Left lung (tissue), 10 donors: ENCODE data around the gene DENND1B. TPM values are rescaled to one million over a fixed set of nuclear protein-coding genes. Genes with fewer than 3 reads are reported as not detected.

ENCODE experiments used
- ATAC-seq: fragments of 200-7000 bp; cut with Tn5 transposase; one replicate; pipeline ENCODE4 v1.9.1; 2020; ENCODE audit warnings: moderate library complexity
- DNase-seq, 4 donors: peaks; one replicate each; pipeline ENCODE4 v3.0.0-alpha.2; 2013 to 2020
- H3K27ac ChIP-seq, 2 donors: fragments of 200-600 bp; sonication (generic) in 1 of 2; one replicate each; pipeline versions ENCODE4 v1.5.0 to v1.8.0; 2020 to 2021
- H3K27me3 ChIP-seq, 2 donors: fragments of 200-600 bp; sonication (generic) in 1 of 2; one replicate each; pipeline versions ENCODE4 v1.5.0 to v1.8.0; 2020 to 2021
- H3K36me3 ChIP-seq, 2 donors: fragments of 200-600 bp; sonication (generic) in 1 of 2; one replicate each; pipeline versions ENCODE4 v1.5.0 to v1.8.0; 2020 to 2021
- H3K4me1 ChIP-seq, 2 donors: fragments of 200-600 bp; one replicate each; pipeline ENCODE4 v1.8.0; 2021
- H3K4me3 ChIP-seq, 2 donors: fragments of 200-600 bp; sonication (generic) in 1 of 2; one replicate each; pipeline versions ENCODE4 v1.5.0 to v1.8.0; 2020 to 2021; ENCODE audit warnings: mild to moderate bottlenecking in 1 of 2
- H3K9me3 ChIP-seq, 2 donors: fragments of 200-600 bp; sonication (generic) in 1 of 2; one replicate each; pipeline versions ENCODE4 v1.5.0 to v1.8.0; 2020 to 2021
- CTCF ChIP-seq, 2 donors: fragments of 200-600 bp; sonication (generic) in 1 of 2; IDR thresholded peaks; one replicate each; pipeline versions ENCODE4 v1.5.0 to v1.8.0; 2021; ENCODE audit warnings: antibody characterized with exemption in 2 of 2
- intact Hi-C, 2 donors: fragments of 100-400 bp; cut with DNase I; formaldehyde crosslinking; loops; one replicate each; pipeline versions ENCODE4 v1.11.2 to v1.14.2; 2022
- polyA plus RNA-seq, 6 donors: library from polyadenylated mRNA; unstranded; fragments of 120-200 nt; gene quantifications; one replicate each; pipeline ENCODE4 v1.2.1, GENCODE V29; 2013; ENCODE audit not compliant: insufficient read length in 6 of 6
- total RNA-seq, 2 donors: library from RNA; stranded (reverse); fragmentation: NEBNext Ultra II Directional; extraction: Animal tissue kit (Norgen Biotek cat#: 25700); gene quantifications; one replicate each; pipeline ENCODE4 v1.2.1, GENCODE V29; 2021
- donor health status: DM: no; HTN: yes; CAD: no.
- donor health status: DM: no; HTN: no; CAD: no.

Gene DENND1B
- total and polyA plus RNA-seq, 8 donors: 12.5 to 17.2 (median 13.4) TPM

DNA sequence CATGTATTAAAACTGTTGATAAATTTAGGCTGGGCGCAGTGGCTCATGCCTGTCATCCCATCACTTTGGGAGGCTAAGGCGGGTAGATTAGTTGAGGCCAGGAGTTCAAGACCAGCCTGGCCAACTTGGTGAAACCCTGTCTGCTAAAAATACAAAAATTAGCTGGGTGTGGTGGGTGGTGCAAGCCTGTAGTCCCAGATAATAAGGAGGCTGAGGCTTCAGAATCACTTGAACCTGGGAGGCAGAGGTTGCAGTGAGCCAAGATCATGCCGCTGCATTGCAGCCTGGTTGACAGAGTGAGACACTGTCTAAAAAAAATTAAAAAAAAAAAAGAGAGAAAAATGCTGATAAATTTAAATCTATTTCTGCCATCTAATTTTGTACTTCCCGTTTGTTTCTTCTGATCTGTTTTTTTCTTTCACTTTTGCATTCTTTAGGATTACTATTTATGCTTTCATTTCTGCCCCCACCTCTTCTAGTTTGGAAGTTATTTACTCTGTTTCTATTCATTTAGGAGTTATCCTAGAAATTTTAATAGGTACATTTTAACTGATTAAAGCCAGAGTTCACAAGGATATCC is 3.2 kb upstream of the DENND1B start:
- Histone ChIP-seq H3K36me3 (no peaks in the 10 kb centered on the region), H3K4me1 (peaks cover 6 to 31% of the 10 kb centered on the region in 2 donors), H3K27me3 (no peaks in the 10 kb centered on the region), H3K27ac (no peak overlapping the region), H3K9me3 (no peaks in the 10 kb centered on the region), H3K4me3 (no peak overlapping the region)
- no peak for TF ChIP-seq CTCF (IDR thresholded peaks at IDR 0.05)
- intact Hi-C loops: no loop called here
- no peak for ATAC-seq
- no peak for DNase-seq

GRCh38 chr1:197776351-197777105 is 1.2 kb upstream of the DENND1B start:
- Histone ChIP-seq H3K9me3 (no peaks in the 10 kb centered on the region), H3K4me1 (peaks cover 6 to 50% of the 10 kb centered on the region in 2 donors), H3K27ac (peak overlapping the region; percentile 92 to 94), H3K27me3 (no peaks in the 10 kb centered on the region), H3K4me3 (no peak overlapping the region), H3K36me3 (no peaks in the 10 kb centered on the region)
- DNase-seq: no peak
- intact Hi-C loops: no loop called here
- peak; percentile 6 for ATAC-seq
- TF ChIP-seq CTCF (IDR thresholded peaks at IDR 0.05): no peak

DNA sequence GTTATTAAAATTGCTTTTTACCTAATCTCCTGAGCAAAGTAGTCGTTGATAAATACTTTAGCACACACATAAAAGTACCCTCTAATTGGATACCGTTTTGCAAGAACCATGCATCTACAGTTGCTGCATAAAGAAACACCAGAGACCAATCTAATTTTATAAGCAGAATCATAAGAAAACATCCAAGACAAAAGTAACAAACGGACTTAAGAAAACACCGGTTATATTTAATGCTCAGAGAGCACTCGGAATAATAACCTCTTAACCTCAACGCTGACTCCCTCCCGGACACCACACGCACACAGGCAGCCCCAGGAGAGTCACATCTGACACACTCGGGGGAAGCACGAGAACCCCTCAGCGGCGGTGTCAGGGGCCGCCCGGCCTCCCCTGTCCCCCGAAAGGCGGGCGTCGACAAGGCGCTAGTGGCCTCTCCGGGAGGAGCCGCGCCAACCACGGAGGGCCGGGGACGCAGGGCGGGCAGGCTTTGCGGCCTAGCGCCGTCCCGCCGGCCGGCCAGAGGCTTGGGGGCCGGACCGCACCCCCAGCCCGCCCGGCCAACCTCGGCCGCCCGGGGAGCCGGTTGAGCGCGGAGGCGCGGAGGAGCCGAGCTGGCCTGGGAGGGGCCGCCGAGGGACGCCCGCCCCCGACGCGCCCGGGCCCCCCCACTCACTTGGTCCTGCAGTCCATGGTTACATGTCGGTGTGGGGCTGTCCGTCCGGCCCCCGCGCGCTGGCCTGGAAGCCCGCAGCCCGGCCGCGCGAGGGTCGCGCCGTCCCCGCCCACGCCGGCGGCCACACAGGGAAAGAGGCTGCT is 606 bp downstream of the DENND1B start:
- peak; percentile 78 for ATAC-seq
- no peaks in the 10 kb centered on the region for H3K27me3 ChIP-seq
- intact Hi-C loops: no loop called here
- no peaks in the 10 kb centered on the region for H3K9me3 ChIP-seq
- H3K27ac ChIP-seq: peak overlapping the region; percentile 92 to 94
- peaks cover 6 to 55% of the 10 kb centered on the region in 2 donors for H3K4me1 ChIP-seq
- TF ChIP-seq CTCF (IDR thresholded peaks at IDR 0.05): no peak
- peak overlapping the region; percentile 69 to 71 for H3K4me3 ChIP-seq
- no peaks in the 10 kb centered on the region for H3K36me3 ChIP-seq
- peak; percentile 46 to 92 (median 56) for DNase-seq

DNA sequence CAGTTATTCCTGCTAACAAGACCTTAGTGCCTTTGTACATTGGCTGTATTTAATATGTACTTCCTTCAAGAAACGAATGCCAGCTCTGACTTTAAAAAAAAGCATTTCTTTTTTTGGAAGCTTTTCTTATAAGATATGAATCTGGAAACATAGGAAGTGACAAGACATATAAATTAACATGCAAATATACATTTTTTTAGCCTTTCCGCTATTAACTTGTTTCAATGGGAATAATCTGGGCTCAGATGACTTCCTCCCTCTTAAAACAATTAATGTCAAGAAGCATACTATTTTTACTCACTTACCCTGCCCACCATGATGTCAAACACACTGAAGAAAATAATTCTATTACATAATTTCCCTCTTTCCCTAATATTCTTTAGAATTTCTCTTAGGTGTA is 1.4 kb downstream of the DENND1B start:
- TF ChIP-seq CTCF (IDR thresholded peaks at IDR 0.05): no peak
- Histone ChIP-seq H3K4me1 (peaks cover 6 to 56% of the 10 kb centered on the region in 2 donors), H3K27me3 (no peaks in the 10 kb centered on the region), H3K27ac (peak overlapping the region; percentile 92 to 94), H3K36me3 (no peaks in the 10 kb centered on the region), H3K4me3 (peak overlapping the region in 1 of 2 donors; percentile 71), H3K9me3 (no peaks in the 10 kb centered on the region)
- intact Hi-C loops: no loop called here
- DNase-seq: no peak
- no peak for ATAC-seq
